HepG2 (cell line): Measurements from ENCODE around the gene FASTKD1. TPM values are rescaled to one million over a fixed set of nuclear protein-coding genes. Genes with fewer than 3 reads are reported as not detected.

Experiments used
- NR2F2 ChIP-seq: IDR thresholded peaks from 2 replicates; pipeline ENCODE4 v1.6.1; 2012; ENCODE audit warnings: low read depth, inconsistent platforms, borderline replicate concordance
- NR2F6 ChIP-seq, 2 experiments: IDR thresholded peaks; 2 replicates each; pipeline ENCODE4 v1.6.1; 2016; ENCODE audit warnings: antibody characterized with exemption in 1 of 2, mild to moderate bottlenecking in 1 of 2
- TAF15 ChIP-seq: fragments of 200-400 bp; formaldehyde crosslinking; IDR thresholded peaks from one replicate; pipeline ENCODE4 v1.6.1; 2018; ENCODE audit warnings: mild to moderate bottlenecking, low read depth, low read length; ENCODE audit not compliant: poor library complexity, severe bottlenecking
- TGIF2 ChIP-seq: IDR thresholded peaks from 2 replicates; pipeline ENCODE4 v1.6.1; 2016; ENCODE audit warnings: control low read depth, missing compliant biosample characterization
- ZNF549 ChIP-seq: sonication (generic); formaldehyde crosslinking; IDR thresholded peaks from 2 replicates; pipeline ENCODE4 v1.5.0; 2020; ENCODE audit warnings: missing genetic modification reagents
- polyA plus RNA-seq, 8 experiments: library from polyadenylated mRNA; depleted of rRNA in 3 of 8; stranded (reverse) in 7 of 8; unstranded in 1 of 8; fragments of >200 nt; fragmentation: Illumina TruSeq in 4 of 8; extraction: Trizol in 4 of 8; gene quantifications; 2 replicates each; pipeline versions ENCODE4 v1.2.1 to v1.2.3, GENCODE V29; 2011 to 2016; ENCODE audit warnings: low read depth in 4 of 8, missing spikeins in 1 of 8, mixed read lengths in 1 of 8; ENCODE audit not compliant: insufficient read depth in 1 of 8
- total RNA-seq, 5 experiments: library from RNA; depleted of rRNA; stranded (reverse); fragments of >200 nt; fragmentation: Illumina TruSeq; extraction: Trizol; gene quantifications; 2 replicates each; pipeline ENCODE4 v1.2.3, GENCODE V29; 2016; ENCODE audit warnings: low read depth in 1 of 5
- TF ChIP-seq, protein P1 (sequence below): sonication (generic); formaldehyde crosslinking; IDR thresholded peaks from 2 replicates; pipeline ENCODE4 v1.4.0; 2020; ENCODE audit warnings: missing genetic modification reagents, mild to moderate bottlenecking, borderline replicate concordance
- TF ChIP-seq, protein P2 (sequence below): sonication (generic); formaldehyde crosslinking; IDR thresholded peaks from 2 replicates; pipeline ENCODE4 v1.4.0; 2020; ENCODE audit warnings: mild to moderate bottlenecking, missing genetic modification reagents
- TF ChIP-seq, protein P3 (sequence below): sonication (generic); formaldehyde crosslinking; IDR thresholded peaks from 2 replicates; pipeline ENCODE4 v1.5.0; 2020; ENCODE audit warnings: mild to moderate bottlenecking, missing genetic modification reagents

FASTKD1 gene
- total and polyA plus RNA-seq, 2 of the 13 experiments (the other 11 are each of a cell fraction or from before 2014, with no cell fraction given), result 35.0 to 38.0 TPM

DNA sequence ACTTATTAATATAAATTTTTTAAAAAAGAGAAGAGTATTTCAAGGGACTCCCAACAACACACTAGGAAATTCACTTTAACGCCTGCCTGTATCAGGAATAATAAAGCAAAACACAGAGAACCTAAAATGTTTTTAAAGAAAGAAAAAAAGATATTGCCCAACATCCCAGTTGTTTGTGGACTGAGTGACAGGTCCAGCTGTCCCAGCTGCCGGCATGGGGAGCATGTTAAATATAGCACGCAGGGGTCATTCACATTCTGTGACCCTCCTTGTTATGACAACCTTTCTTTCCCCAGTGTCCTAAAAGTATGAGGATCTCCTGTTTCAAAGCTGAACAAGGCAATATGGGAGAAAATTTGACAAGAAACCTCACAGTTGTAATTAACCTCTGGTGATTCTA is 59.7 kb downstream of the FASTKD1 start (continued):
- TF ChIP-seq, protein P1, sequence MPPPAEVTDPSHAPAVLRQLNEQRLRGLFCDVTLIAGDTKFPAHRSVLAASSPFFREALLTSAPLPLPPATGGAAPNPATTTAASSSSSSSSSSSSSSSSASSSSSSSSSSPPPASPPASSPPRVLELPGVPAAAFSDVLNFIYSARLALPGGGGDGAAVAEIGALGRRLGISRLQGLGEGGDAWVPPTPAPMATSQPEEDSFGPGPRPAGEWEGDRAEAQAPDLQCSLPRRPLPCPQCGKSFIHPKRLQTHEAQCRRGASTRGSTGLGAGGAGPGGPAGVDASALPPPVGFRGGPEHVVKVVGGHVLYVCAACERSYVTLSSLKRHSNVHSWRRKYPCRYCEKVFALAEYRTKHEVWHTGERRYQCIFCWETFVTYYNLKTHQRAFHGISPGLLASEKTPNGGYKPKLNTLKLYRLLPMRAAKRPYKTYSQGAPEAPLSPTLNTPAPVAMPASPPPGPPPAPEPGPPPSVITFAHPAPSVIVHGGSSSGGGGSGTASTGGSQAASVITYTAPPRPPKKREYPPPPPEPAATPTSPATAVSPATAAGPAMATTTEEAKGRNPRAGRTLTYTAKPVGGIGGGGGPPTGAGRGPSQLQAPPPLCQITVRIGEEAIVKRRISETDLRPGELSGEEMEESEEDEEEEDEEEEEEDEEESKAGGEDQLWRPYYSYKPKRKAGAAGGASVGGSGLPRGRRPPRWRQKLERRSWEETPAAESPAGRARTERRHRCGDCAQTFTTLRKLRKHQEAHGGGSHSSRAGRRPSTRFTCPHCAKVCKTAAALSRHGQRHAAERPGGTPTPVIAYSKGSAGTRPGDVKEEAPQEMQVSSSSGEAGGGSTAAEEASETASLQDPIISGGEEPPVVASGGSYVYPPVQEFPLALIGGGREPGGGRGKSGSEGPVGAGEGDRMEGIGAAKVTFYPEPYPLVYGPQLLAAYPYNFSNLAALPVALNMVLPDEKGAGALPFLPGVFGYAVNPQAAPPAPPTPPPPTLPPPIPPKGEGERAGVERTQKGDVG (CRISPR knock-in tag), result no peak
- TF ChIP-seq, protein P2, sequence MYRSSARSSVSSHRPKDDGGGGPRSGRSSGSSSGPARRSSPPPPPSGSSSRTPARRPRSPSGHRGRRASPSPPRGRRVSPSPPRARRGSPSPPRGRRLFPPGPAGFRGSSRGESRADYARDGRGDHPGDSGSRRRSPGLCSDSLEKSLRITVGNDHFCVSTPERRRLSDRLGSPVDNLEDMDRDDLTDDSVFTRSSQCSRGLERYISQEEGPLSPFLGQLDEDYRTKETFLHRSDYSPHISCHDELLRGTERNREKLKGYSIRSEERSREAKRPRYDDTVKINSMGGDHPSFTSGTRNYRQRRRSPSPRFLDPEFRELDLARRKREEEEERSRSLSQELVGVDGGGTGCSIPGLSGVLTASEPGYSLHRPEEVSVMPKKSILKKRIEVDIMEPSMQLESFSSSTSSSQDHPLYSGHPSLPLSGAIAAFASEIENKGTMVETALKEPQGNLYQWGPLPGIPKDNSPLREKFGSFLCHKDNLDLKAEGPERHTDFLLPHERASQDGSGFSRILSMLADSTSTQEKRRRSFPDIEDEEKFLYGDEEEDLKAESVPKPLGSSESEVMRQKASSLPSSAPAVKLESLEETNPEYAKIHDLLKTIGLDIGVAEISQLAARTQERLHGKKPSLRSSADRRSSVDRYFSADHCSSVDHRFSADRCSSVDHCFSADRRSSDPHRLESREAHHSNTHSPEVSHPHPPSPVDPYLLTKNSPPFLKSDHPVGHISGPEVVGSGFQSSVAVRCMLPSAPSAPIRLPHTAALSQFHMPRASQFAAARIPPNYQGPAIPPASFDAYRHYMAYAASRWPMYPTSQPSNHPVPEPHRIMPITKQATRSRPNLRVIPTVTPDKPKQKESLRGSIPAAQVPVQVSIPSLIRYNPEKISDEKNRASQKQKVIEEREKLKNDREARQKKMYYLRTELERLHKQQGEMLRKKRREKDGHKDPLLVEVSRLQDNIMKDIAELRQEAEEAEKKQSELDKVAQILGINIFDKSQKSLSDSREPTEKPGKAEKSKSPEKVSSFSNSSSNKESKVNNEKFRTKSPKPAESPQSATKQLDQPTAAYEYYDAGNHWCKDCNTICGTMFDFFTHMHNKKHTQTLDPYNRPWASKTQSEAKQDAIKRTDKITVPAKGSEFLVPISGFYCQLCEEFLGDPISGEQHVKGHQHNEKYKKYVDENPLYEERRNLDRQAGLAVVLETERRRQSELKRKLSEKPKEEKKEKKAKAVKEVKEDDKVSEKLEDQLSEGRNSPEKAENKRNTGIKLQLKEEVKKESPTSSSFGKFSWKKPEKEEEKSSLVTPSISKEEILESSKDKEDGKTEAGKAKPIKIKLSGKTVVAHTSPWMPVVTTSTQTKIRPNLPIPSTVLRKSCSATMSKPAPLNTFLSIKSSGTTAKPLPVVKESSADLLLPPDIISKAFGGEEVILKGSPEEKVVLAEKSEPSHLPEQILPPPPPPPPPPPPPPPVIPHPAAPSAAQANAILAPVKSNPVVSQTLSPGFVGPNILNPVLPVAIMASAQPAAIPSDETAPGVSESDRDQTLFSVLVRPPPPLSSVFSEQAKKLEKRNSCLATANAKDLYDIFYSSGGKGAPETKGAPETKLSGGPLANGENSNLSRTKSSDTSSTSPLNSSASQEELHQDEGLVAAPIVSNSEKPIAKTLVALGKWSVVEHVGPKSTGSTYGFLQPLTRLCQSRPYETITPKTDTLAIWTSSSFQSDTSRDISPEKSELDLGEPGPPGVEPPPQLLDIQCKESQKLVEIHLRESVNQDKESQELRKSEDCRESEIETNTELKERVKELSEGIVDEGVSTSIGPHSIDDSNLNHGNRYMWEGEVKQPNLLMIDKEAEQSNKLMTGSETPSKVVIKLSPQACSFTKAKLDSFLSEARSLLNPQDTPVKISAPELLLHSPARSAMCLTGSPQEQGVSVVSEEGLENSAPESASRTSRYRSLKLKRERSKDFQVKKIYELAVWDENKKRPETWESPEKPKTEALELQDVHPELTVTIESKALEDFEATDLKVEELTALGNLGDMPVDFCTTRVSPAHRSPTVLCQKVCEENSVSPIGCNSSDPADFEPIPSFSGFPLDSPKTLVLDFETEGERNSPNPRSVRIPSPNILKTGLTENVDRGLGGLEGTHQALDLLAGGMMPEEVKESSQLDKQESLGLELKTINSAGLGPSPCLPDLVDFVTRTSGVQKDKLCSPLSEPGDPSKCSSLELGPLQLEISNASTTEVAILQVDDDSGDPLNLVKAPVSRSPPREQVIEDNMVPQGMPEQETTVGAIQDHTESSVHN, result no peak
- TF ChIP-seq, protein P3, sequence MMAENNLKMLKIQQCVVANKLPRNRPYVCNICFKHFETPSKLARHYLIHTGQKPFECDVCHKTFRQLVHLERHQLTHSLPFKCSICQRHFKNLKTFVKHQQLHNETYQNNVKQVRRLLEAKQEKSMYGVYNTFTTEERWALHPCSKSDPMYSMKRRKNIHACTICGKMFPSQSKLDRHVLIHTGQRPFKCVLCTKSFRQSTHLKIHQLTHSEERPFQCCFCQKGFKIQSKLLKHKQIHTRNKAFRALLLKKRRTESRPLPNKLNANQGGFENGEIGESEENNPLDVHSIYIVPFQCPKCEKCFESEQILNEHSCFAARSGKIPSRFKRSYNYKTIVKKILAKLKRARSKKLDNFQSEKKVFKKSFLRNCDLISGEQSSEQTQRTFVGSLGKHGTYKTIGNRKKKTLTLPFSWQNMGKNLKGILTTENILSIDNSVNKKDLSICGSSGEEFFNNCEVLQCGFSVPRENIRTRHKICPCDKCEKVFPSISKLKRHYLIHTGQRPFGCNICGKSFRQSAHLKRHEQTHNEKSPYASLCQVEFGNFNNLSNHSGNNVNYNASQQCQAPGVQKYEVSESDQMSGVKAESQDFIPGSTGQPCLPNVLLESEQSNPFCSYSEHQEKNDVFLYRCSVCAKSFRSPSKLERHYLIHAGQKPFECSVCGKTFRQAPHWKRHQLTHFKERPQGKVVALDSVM (CRISPR knock-in tag), result no peak
- TF ChIP-seq NR2F2, result 0 out of 2 replicates have a peak, but pooled peaks have one; percentile 22
- no peak for TF ChIP-seq TAF15
- no peak for TF ChIP-seq ZNF549 (CRISPR knock-in tag)
- TF ChIP-seq TGIF2 (CRISPR knock-in tag), result 0 out of 2 replicates have a peak, but pooled peaks have one; percentile 57
- no peak; the same call in 1 of the 2 replicates for TF ChIP-seq NR2F6 (IDR thresholded peaks at IDR 0.05)
- TF ChIP-seq NR2F6 (CRISPR knock-in tag; IDR thresholded peaks at IDR 0.05), result peak; percentile 55
